OCI-LY7 (cell line): ENCODE results near the gene SMIM22.

Source experiments
- EZH2phosphoT487 ChIP-seq: fragments of 200-600 bp; sonication (generic); IDR thresholded peaks from 2 replicates; pipeline ENCODE4 v1.6.1; 2018; ENCODE audit warnings: low read depth, borderline replicate concordance, mild to moderate bottlenecking, mixed run types, antibody characterized with exemption, low read length, moderate library complexity, mixed read lengths
- TF ChIP-seq, protein P1 (sequence below): fragments of 200-600 bp; sonication (generic); conservative IDR thresholded peaks from 2 replicates; pipeline ENCODE4 v1.5.1; 2014; ENCODE audit warnings: mild to moderate bottlenecking, antibody characterized with exemption, low read length, moderate library complexity, mixed read lengths

DNA sequence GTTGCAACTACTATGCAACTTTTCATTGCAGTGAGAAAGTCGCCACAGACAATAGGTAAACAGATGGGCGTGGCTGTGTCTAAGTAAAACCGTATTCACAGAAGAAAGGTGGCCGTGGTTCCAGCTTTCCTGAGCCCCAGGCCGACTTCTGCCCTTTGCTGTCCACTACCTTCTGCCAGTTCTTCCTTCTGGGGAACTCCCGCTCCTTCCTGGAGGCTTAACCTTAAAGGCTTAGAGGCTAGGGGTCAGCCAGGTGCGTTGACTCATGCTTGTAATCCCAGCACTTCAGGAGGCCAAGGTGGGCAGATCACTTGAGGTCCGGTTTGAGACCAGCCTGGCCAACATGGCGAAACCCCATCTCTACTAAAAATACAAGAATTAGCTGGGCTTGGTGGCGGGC lies 4.9 kb upstream of the SMIM22 start:
- TF ChIP-seq, protein P1, sequence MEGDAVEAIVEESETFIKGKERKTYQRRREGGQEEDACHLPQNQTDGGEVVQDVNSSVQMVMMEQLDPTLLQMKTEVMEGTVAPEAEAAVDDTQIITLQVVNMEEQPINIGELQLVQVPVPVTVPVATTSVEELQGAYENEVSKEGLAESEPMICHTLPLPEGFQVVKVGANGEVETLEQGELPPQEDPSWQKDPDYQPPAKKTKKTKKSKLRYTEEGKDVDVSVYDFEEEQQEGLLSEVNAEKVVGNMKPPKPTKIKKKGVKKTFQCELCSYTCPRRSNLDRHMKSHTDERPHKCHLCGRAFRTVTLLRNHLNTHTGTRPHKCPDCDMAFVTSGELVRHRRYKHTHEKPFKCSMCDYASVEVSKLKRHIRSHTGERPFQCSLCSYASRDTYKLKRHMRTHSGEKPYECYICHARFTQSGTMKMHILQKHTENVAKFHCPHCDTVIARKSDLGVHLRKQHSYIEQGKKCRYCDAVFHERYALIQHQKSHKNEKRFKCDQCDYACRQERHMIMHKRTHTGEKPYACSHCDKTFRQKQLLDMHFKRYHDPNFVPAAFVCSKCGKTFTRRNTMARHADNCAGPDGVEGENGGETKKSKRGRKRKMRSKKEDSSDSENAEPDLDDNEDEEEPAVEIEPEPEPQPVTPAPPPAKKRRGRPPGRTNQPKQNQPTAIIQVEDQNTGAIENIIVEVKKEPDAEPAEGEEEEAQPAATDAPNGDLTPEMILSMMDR, result no peak
- TF ChIP-seq EZH2phosphoT487, result no peak
